ENCODE data around the gene PRKG1. TPM values are rescaled to one million over a fixed set of nuclear protein-coding genes. Genes with fewer than 3 reads are reported as not detected.

The PRKG1 gene
- total RNA-seq, 2 donors from 2014 or later = 1.3 to 2.7 TPM

DNA sequence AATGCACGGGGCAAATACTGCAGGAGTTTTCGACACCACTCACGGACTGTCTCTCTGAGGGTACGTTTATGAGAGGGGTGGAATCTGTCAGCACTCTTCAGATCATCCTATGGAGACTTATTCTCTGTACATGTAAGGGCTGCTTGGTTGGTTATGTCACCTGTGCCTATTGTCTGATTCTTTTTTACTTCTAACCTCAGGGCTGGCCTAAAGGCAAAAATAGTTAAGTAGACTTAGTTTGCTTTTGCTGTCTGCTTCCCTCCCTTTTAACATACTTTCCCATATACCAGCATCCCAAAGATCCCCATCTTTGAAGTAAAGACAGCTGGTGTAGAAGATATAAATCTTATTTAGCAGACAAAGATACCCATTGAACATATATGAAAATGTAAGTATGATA, 105.9 kb downstream of the PRKG1 start:
- Histone ChIP-seq H3K36me3 (ENCODE audit: control insufficient read depth, insufficient read depth, low read length) (no peaks in the 10 kb centered on the region), H3K27me3 (ENCODE audit: control insufficient read depth, insufficient read depth, low read length, poor library complexity, severe bottlenecking) (no peaks in the 10 kb centered on the region), H3K27ac (ENCODE audit: low read depth, low read length) (no peak overlapping the region), H3K4me3 (ENCODE audit: low read length) (no peak overlapping the region), H3K9me3 (ENCODE audit: control insufficient read depth, low read length) (no peaks in the 10 kb centered on the region), H3K9ac (ENCODE audit: extremely low read depth, low read length, poor library complexity, severe bottlenecking) (no peak overlapping the region), H3K4me1 (ENCODE audit: control insufficient read depth, insufficient read depth, low read length) (no peaks in the 10 kb centered on the region)
- H3K4me1 Mint-ChIP-seq = no peaks in the 10 kb centered on the region
- no peak overlapping the region for H3K27ac Mint-ChIP-seq
- H3K9me3 Mint-ChIP-seq = no peaks in the 10 kb centered on the region
- WGBS, 2 experiments (ENCODE audit: insufficient coverage in 1 of 2, insufficient read length in 1 of 2) = 87 to 90% methylated on average over 4 of the region's 4 CpGs
- DNase-seq = no peak
- TF ChIP-seq, protein P1, sequence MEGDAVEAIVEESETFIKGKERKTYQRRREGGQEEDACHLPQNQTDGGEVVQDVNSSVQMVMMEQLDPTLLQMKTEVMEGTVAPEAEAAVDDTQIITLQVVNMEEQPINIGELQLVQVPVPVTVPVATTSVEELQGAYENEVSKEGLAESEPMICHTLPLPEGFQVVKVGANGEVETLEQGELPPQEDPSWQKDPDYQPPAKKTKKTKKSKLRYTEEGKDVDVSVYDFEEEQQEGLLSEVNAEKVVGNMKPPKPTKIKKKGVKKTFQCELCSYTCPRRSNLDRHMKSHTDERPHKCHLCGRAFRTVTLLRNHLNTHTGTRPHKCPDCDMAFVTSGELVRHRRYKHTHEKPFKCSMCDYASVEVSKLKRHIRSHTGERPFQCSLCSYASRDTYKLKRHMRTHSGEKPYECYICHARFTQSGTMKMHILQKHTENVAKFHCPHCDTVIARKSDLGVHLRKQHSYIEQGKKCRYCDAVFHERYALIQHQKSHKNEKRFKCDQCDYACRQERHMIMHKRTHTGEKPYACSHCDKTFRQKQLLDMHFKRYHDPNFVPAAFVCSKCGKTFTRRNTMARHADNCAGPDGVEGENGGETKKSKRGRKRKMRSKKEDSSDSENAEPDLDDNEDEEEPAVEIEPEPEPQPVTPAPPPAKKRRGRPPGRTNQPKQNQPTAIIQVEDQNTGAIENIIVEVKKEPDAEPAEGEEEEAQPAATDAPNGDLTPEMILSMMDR (conservative IDR thresholded peaks at IDR 0.05) = no peak
- H3K36me3 Mint-ChIP-seq (ENCODE audit: low read depth) = no peaks in the 10 kb centered on the region
- H3K27me3 Mint-ChIP-seq (ENCODE audit: insufficient read depth) = no peaks in the 10 kb centered on the region
- H3K4me3 Mint-ChIP-seq = no peak overlapping the region

DNA sequence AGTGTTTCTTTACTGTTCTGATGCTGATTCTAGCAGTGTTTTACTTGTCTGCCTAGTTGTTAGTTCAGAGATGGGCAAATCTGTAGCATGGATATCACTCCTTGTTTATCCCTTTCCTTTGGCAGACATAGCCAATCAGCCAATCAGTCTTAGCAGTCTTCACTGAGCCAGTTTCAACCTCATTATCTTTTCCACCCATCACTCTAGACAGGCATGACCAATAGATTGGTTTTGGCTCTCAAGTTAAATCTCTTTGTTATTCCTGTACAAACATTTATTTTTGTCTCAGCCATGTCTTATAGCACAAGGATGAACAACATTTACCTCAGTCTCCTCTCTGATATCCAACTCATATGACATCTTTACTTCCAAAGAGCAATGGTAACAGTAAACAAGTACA, 109.5 kb downstream of the PRKG1 start:
- Mint-ChIP-seq H3K27ac (no peak overlapping the region), H3K27me3 (ENCODE audit: insufficient read depth) (no peaks in the 10 kb centered on the region), H3K4me1 (no peaks in the 10 kb centered on the region), H3K4me3 (no peak overlapping the region), H3K9me3 (no peaks in the 10 kb centered on the region), H3K36me3 (ENCODE audit: low read depth) (no peaks in the 10 kb centered on the region)
- Histone ChIP-seq H3K9ac (ENCODE audit: extremely low read depth, low read length, poor library complexity, severe bottlenecking) (no peak overlapping the region), H3K27me3 (ENCODE audit: control insufficient read depth, insufficient read depth, low read length, poor library complexity, severe bottlenecking) (no peaks in the 10 kb centered on the region), H3K4me3 (ENCODE audit: low read length) (no peak overlapping the region), H3K9me3 (ENCODE audit: control insufficient read depth, low read length) (no peaks in the 10 kb centered on the region), H3K36me3 (ENCODE audit: control insufficient read depth, insufficient read depth, low read length) (no peaks in the 10 kb centered on the region), H3K27ac (ENCODE audit: low read depth, low read length) (no peak overlapping the region), H3K4me1 (ENCODE audit: control insufficient read depth, insufficient read depth, low read length) (no peaks in the 10 kb centered on the region)
- TF ChIP-seq, protein P1 (conservative IDR thresholded peaks at IDR 0.05) = no peak
- no peak for DNase-seq

DNA sequence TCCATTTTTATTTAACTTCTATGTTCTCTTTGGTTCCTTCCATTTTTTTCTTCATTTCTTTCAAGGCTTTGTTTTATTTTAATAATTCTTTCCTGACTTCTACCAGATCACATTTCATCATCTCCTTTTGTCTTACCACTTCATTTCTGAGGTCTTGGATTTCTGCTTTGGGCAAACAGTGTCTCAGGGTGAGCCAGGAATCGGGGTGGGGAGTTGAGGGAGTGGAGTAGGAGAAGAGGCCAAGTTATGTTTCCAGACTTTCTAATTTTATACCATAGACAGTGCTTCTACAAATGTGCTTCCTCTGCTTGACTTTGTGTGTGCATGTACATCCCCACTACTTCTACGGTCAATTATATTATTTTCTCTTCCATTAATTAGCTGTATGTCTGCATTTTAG, 112.1 kb downstream of the PRKG1 start:
- no peaks in the 10 kb centered on the region for H3K4me1 Mint-ChIP-seq
- DNase-seq = no peak
- H3K4me3 Mint-ChIP-seq = no peak overlapping the region
- 88 to 94% methylated on average over 1 of the region's 2 CpGs for WGBS, 2 experiments (ENCODE audit: insufficient coverage in 1 of 2, insufficient read length in 1 of 2)
- H3K27me3 Mint-ChIP-seq (ENCODE audit: insufficient read depth) = no peaks in the 10 kb centered on the region
- TF ChIP-seq, protein P1 (conservative IDR thresholded peaks at IDR 0.05) = no peak
- Histone ChIP-seq H3K4me3 (ENCODE audit: low read length) (no peak overlapping the region), H3K9ac (ENCODE audit: extremely low read depth, low read length, poor library complexity, severe bottlenecking) (no peak overlapping the region), H3K9me3 (ENCODE audit: control insufficient read depth, low read length) (no peaks in the 10 kb centered on the region), H3K4me1 (ENCODE audit: control insufficient read depth, insufficient read depth, low read length) (no peaks in the 10 kb centered on the region), H3K36me3 (ENCODE audit: control insufficient read depth, insufficient read depth, low read length) (no peaks in the 10 kb centered on the region), H3K27ac (ENCODE audit: low read depth, low read length) (no peak overlapping the region), H3K27me3 (ENCODE audit: control insufficient read depth, insufficient read depth, low read length, poor library complexity, severe bottlenecking) (no peaks in the 10 kb centered on the region)
- H3K36me3 Mint-ChIP-seq (ENCODE audit: low read depth) = no peaks in the 10 kb centered on the region
- no peaks in the 10 kb centered on the region for H3K9me3 Mint-ChIP-seq
- H3K27ac Mint-ChIP-seq = no peak overlapping the region
